ENCODE measurements around the gene LRPAP1.
"Not testable (repeated sequence)": the region's sequence is repeated elsewhere in the genome, so short reads cannot be mapped to it uniquely, and the experiment has no call there.

Gene LRPAP1

GRCh38 chr4:3471098-3471760 is 61.0 kb downstream of the LRPAP1 start:
- DNase-seq (ENCODE audit: low spot score), result no peak

DNA sequence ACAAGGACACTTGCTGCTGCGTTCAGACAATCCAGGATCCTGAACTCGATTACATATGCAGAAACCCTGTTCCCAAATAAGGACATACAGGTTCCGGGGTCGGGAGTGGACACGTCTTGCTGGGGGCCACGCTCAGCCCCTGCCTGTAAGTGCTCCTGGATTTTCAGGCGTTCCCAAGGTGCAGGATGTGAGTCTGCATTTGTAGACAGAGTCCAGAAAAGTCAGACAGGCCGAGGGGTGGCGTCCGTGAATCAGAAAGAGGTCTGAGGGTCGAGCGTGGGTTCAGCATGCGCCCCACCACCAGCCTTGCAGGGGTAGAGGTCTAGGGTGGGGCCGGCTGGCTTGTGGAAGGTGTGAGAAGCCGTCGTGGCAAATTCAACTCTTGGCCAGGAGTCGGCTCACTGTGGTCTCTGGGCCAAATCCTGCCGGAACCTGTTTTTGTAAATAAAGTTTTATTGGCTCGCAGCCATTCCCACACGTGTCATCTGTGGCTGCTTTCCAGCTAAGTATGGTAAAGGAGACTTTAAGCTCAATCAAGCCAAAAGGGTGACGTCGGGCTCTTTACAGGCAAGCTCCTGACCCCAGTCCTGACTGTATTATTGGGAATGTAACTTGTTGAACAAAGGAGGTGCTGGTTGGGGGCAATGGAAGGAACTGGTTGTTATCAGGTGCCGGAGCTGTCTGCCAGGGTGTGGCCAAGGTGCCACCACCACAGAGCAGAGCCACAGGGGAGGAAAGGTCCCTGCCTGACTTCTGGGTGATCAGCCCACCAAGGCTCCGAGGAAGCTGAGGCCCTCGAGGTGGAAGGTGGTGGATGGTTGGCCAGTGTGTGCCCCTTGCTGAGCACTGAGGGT is 61.8 kb downstream of the LRPAP1 start:
- DNase-seq (ENCODE audit: low spot score), result no peak

DNA sequence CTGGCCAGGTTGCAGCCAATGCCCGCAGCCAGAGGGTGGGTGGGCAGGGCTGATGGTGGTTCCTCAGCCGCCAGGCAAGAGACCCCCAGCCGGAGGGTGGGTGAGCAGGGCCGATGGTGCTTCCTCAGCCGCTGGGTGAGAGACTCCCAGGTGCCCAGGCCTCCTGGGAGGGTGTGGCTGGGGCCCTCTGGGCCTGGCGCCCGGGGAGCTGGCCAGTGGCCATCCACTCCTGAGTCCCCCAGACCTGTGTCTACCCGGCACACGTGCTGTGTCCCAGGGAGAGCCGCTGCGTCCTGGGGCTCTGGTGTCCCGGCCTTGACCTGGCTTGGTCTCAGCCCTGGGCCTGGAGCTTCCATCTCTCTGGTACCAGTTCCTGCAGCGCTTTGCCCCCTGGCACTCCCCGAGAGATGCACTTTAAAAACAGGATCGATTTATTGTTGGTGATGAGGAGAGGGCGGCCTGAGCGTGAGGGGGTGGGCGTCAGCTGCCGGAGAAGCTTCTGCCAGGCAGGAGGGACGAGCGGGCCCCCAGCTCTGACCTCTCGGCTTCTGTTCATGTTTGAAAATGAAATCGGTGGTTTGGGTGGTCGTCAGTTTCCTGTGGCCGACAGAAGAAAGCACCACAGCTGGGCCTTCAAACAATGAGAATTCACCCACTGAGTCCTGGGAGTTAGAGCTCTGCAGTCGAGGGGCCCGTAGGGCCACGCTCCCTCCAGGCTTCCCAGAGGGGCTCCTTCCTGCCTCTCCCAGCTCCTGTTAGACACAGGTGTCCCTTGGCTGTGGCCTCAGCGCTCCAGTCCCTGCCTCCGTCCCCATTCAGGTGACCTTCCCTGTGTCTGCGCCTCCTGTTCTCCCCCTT is 62.6 kb downstream of the LRPAP1 start:
- no peak for DNase-seq (ENCODE audit: low spot score)

- DNase-seq (ENCODE audit: low spot score), result no peak
Measured at GRCh38 chr4:3468804-3469203, 63.4 kb downstream of the LRPAP1 start.

DNA sequence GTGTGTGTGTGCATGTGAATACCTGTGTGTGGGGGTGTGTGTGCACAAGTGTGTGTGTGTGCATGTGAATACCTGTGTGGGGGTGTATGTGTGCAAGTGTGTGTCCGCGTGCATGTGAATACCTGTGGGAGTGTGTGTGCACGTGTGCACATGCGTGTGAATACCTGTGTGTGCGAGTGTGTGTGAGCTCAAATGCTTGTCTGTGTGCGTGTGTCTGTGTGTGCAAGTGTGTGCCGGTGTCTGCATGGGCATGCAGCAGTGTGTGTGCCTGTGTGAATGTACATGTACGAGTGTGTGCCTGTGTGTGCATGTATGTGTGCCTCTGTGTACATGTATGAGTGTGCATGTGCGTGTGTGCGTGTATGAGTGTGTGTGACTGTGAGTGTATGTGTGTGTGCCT is 64.1 kb downstream of the LRPAP1 start:
- no peak for DNase-seq (ENCODE audit: low spot score)

GRCh38 chr4:3467601-3468031 is 64.6 kb downstream of the LRPAP1 start:
- DNase-seq (ENCODE audit: low spot score), result no peak

GRCh38 chr4:3466691-3467600 is 65.3 kb downstream of the LRPAP1 start:
- no peak for DNase-seq (ENCODE audit: low spot score)

GRCh38 chr4:3465698-3466671 is 66.2 kb downstream of the LRPAP1 start:
- DNase-seq (ENCODE audit: low spot score), result no peak

GRCh38 chr4:3464911-3465697 is 67.1 kb downstream of the LRPAP1 start:
- DNase-seq (ENCODE audit: low spot score), result no peak

- DNase-seq (ENCODE audit: low spot score), result no peak
Measured at GRCh38 chr4:3464349-3464905, 67.8 kb downstream of the LRPAP1 start.

- DNase-seq (ENCODE audit: low spot score), result no peak
Measured at GRCh38 chr4:3463556-3464348, 68.5 kb downstream of the LRPAP1 start.

DNA sequence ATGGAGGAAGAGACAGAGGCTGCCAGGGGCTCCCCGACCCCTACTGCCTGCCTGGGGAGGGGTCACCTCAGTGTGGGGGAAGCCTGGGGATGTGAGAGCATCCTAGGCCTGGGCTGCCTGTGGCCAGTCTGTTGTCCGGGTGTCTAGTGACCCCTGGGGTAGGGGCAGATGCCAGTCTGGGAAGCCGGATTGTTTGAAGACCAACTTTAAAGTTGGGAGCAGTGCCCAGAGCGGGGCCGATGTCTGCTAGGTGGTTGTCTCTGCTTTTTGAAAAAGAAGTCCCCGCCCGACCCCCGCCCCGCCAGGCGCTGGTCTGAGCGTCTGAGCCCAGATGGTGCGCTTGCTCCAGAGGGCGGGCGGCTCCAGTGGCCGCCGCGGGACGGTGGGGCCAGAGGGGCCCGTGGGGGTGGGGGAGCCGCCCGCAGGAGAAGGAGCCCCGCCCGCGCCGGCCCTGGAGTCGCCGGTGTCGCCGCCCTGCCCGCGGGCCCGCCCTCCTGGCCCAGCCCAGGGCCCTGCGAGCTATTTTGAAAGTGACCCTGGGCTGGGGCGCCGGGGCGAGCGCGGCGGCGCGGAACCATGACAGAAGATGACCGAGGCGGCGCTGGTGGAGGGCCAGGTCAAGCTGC is 69.3 kb downstream of the LRPAP1 start, which contains the start of gene DOK7:
DOK7 (plus strand) TSS at position 517 of the 626 bp plus-strand sequence; CDS start at position 587, 70 bp downstream.
- no peak for DNase-seq (ENCODE audit: low spot score)

- DNase-seq (ENCODE audit: low spot score), result no peak
Measured at GRCh38 chr4:3462321-3462789, 69.9 kb downstream of the LRPAP1 start.

- DNase-seq (ENCODE audit: low spot score), result no peak
Measured at GRCh38 chr4:3461515-3462291, 70.5 kb downstream of the LRPAP1 start.

DNA sequence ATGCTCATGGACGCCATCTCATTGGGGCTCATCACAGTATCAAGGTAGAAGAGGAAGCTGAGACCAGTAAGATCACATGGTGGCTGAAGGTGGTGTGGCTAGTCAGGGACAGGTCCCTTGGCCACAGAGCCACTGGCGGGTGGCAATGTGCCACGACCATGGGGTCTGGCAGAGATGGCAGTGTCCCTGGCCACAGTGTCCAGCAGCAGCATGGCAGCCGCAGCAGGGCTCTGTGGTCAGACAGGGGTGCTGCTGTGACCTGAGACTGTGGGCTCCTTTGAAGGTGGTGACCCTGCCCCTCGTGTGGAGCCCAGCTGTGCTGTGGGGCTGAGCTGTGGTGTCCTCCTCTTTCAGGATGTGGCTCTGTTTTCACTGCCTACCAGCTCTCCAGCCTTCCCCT is 71.3 kb downstream of the LRPAP1 start:
- no peak for DNase-seq (ENCODE audit: low spot score)

DNA sequence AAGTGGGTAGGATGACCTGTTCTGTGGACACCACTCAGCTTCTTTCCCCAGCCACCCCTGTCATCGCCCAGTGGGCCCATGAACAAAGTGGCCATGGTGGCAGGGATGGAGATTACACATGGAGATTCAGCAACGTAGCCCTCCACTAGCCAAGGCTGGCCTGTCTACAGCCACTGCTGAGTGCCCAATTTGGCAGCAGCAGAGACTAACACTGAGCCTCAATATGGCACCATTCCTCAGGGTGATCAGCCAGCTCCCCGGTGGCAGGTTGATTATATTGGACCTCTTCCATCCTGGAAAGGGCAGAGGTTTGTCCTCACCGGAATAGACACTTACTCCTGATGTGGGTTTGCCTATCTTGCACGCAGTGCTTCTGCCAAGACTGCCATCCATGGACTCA is 73.1 kb downstream of the LRPAP1 start:
- DNase-seq (ENCODE audit: low spot score), result not testable (repeated sequence)

DNA sequence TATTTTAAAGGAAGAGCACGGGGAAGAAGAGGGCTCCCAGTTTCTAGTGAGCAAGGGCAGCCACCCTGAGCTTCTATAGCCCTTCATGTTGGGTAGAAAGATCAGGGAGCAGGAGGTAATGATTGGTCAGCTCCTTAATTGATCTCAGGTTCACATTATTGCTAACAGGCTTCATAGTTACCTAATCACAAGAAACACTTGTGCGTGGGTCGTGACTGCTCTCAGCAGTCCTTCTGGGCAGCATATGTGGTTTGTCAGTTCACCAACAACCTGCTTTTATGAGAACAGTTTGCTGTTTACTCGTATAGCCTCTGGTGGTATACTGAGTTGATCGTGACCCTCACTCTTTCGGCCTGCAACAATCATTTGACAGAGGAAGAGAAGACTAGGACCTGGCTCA is 73.9 kb downstream of the LRPAP1 start:
- no peak for DNase-seq (ENCODE audit: low spot score)

Measured in D341Med (cell line).